Breast epithelium (tissue), 3 donors: ENCODE results near the gene MGME1.

Source experiments
- POLR2A ChIP-seq: fragments of 450-650 bp; IDR thresholded peaks from one replicate; pipeline ENCODE4 v1.6.1; 2016; ENCODE audit warnings: antibody characterized with exemption, mild to moderate bottlenecking, moderate library complexity
- POLR2AphosphoS5 ChIP-seq, 3 donors: sonication (generic); formaldehyde crosslinking; IDR thresholded peaks; one replicate each; pipeline ENCODE4 v1.6.1; 2017; ENCODE audit warnings: antibody characterized with exemption in 3 of 3
- TF ChIP-seq, protein P1 (sequence below), 3 donors: fragments of 450-650 bp; IDR thresholded peaks; one replicate each; pipeline ENCODE4 v1.5.1; 2016 to 2017; ENCODE audit warnings: antibody characterized with exemption in 3 of 3, mild to moderate bottlenecking in 3 of 3, moderate library complexity in 3 of 3

DNA sequence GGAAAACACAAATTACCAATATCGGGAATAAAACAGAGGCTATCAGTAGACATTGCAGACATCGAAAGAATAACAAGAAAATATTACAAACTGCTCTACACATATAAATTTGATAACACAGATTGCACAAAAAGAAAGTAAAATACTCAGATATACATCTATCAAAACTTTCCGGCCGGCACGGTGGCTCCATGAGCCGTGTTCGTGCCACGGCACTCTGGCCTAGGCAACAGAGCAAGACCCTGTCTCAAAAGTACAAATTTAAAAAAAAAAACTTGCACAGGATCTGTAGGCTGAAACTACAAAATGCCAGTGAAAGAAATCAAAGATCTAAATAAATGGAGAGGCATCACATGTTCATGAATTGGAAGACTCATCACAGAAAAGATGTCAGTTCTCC is 49.7 kb upstream of the MGME1 start:
- TF ChIP-seq, protein P1, sequence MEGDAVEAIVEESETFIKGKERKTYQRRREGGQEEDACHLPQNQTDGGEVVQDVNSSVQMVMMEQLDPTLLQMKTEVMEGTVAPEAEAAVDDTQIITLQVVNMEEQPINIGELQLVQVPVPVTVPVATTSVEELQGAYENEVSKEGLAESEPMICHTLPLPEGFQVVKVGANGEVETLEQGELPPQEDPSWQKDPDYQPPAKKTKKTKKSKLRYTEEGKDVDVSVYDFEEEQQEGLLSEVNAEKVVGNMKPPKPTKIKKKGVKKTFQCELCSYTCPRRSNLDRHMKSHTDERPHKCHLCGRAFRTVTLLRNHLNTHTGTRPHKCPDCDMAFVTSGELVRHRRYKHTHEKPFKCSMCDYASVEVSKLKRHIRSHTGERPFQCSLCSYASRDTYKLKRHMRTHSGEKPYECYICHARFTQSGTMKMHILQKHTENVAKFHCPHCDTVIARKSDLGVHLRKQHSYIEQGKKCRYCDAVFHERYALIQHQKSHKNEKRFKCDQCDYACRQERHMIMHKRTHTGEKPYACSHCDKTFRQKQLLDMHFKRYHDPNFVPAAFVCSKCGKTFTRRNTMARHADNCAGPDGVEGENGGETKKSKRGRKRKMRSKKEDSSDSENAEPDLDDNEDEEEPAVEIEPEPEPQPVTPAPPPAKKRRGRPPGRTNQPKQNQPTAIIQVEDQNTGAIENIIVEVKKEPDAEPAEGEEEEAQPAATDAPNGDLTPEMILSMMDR (IDR thresholded peaks at IDR 0.05): no peak
- TF ChIP-seq POLR2A (no peak), POLR2AphosphoS5 (IDR thresholded peaks at IDR 0.05) (no peak)
